ENCODE measurements around the gene NEK9.

Gene NEK9

DNA sequence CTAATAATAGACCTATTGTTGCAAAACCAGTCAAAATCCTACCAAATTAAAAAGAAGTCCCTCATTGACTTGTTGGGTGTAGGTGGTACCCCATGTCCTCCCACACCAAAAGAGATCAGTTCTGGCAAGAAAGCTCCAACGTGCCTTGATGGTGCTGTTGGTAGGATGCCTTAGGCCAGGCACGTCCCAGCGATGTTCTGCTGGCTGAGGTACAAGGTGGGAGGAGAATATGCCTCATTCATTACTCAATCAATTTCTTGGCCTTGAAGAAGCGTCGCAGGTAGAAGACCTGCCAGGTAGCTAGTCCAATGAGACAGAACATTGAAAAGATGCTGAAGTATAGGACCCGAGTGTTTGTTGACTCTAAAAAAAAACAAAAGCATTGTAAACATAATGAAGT lies 7.8 kb upstream of the NEK9 start:
- Histone ChIP-seq H3K36me3 (ENCODE audit: low read length) (peaks cover 16% of the 10 kb centered on the region; the same call in 1 of the 2 replicates), H3K27me3 (ENCODE audit: low read length) (no peaks in the 10 kb centered on the region), H3K9me2 (replicated peaks; ENCODE audit: insufficient read depth, low read length) (no peaks in the 10 kb centered on the region), H3K4me2 (ENCODE audit: low read depth, low read length, poor library complexity, severe bottlenecking) (no peak overlapping the region), H3K4me3 (ENCODE audit: insufficient read depth, low read length, poor library complexity, severe bottlenecking) (no peak overlapping the region), H3K27ac (ENCODE audit: low read depth, low read length) (no peak overlapping the region), H3F3A (ENCODE audit: insufficient read depth) (peaks cover 23% of the 10 kb centered on the region), H3K9me3 (ENCODE audit: insufficient read depth, low read length) (no peaks in the 10 kb centered on the region), H3K9ac (ENCODE audit: low read length) (no peak overlapping the region), H2AFZ (ENCODE audit: low read depth, low read length, severe bottlenecking) (no peak overlapping the region), H3K79me2 (ENCODE audit: insufficient read depth, low read length) (peaks cover 10% of the 10 kb centered on the region; the same call in 1 of the 2 replicates), H4K20me1 (ENCODE audit: low read depth, low read length) (peaks cover 3% of the 10 kb centered on the region; the same call in 1 of the 2 replicates)
- TF ChIP-seq, protein P1, sequence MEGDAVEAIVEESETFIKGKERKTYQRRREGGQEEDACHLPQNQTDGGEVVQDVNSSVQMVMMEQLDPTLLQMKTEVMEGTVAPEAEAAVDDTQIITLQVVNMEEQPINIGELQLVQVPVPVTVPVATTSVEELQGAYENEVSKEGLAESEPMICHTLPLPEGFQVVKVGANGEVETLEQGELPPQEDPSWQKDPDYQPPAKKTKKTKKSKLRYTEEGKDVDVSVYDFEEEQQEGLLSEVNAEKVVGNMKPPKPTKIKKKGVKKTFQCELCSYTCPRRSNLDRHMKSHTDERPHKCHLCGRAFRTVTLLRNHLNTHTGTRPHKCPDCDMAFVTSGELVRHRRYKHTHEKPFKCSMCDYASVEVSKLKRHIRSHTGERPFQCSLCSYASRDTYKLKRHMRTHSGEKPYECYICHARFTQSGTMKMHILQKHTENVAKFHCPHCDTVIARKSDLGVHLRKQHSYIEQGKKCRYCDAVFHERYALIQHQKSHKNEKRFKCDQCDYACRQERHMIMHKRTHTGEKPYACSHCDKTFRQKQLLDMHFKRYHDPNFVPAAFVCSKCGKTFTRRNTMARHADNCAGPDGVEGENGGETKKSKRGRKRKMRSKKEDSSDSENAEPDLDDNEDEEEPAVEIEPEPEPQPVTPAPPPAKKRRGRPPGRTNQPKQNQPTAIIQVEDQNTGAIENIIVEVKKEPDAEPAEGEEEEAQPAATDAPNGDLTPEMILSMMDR (IDR thresholded peaks at IDR 0.05; ENCODE audit: insufficient read depth, low read length, poor library complexity, severe bottlenecking) = no peak

DNA sequence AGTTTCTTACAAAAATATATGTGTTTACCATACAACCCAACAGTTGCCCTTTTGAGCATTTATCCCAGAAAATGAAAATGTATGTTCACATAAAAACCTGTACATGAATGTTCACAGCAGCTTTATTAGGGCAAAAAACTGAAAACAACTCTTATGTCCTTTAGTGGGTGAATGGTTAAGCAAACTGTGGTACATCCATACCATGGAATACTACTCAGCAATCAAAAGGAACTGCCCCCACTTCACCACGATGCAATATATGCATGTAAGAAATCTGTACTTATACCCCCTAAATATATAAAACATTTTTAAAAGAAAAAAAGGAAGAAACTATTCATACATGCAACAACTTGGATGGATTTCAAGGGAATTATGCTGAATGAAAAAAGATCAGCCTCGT lies 6.7 kb upstream of the NEK9 start:
- Histone ChIP-seq H3K9me3 (ENCODE audit: insufficient read depth, low read length) (no peaks in the 10 kb centered on the region), H3K36me3 (ENCODE audit: low read length) (peaks cover 16% of the 10 kb centered on the region; the same call in 1 of the 2 replicates), H3K4me2 (ENCODE audit: low read depth, low read length, poor library complexity, severe bottlenecking) (no peak overlapping the region), H4K20me1 (ENCODE audit: low read depth, low read length) (peaks cover 3% of the 10 kb centered on the region; the same call in 1 of the 2 replicates), H3K9me2 (replicated peaks; ENCODE audit: insufficient read depth, low read length) (no peaks in the 10 kb centered on the region), H3K27me3 (ENCODE audit: low read length) (no peaks in the 10 kb centered on the region), H2AFZ (ENCODE audit: low read depth, low read length, severe bottlenecking) (no peak overlapping the region), H3K27ac (ENCODE audit: low read depth, low read length) (no peak overlapping the region), H3K4me3 (ENCODE audit: insufficient read depth, low read length, poor library complexity, severe bottlenecking) (no peak overlapping the region), H3K9ac (ENCODE audit: low read length) (no peak overlapping the region), H3F3A (ENCODE audit: insufficient read depth) (peaks cover 23% of the 10 kb centered on the region), H3K79me2 (ENCODE audit: insufficient read depth, low read length) (0 out of 2 replicates have a peak, but pooled peaks cover 4% of the 10 kb centered on the region)
- TF ChIP-seq, protein P1 (IDR thresholded peaks at IDR 0.05; ENCODE audit: insufficient read depth, low read length, poor library complexity, severe bottlenecking) = no peak
- TF ChIP-seq EZH2phosphoT487 (conservative IDR thresholded peaks at IDR 0.05; ENCODE audit: low read length) = no peak

DNA sequence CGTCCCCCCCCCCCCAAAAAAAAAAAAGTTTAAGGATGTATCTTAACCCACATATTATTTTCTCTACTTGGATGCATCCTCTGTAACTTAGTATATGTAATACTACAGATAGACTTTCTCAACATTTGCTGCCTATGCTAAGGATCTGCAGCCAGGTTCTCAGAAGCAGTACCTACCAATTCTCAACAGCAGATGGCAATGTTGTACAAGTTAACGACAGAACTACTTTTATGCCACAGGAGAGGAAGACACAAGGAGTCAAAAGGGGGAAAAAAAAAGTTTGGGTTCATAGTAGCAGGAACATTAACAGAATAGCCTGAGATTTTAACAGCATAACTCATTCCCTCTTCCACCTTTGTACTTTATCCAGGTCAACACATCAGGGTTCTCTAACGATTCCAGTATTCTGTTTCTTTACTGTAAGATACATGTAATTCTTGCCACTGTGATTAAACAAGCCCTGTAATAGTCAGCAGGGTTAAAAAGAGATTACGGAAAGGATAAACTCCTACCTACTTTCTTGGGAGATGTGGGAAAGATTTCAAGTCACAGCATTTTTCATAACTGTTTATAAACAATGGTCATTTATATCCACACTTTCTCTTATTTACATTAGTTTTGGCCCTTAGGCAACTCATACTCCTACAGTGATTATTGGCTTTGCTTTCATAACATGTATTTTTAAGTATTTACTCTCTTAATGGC lies 5.7 kb upstream of the NEK9 start:
- TF ChIP-seq EZH2phosphoT487 (conservative IDR thresholded peaks at IDR 0.05; ENCODE audit: low read length) = no peak
- TF ChIP-seq, protein P1 (IDR thresholded peaks at IDR 0.05; ENCODE audit: insufficient read depth, low read length, poor library complexity, severe bottlenecking) = peak; percentile 63
- Histone ChIP-seq H2AFZ (ENCODE audit: low read depth, low read length, severe bottlenecking) (no peak overlapping the region), H3K4me3 (ENCODE audit: insufficient read depth, low read length, poor library complexity, severe bottlenecking) (no peak overlapping the region), H3K36me3 (ENCODE audit: low read length) (peaks cover 16% of the 10 kb centered on the region; the same call in 1 of the 2 replicates), H3K27ac (ENCODE audit: low read depth, low read length) (no peak overlapping the region), H3K4me2 (ENCODE audit: low read depth, low read length, poor library complexity, severe bottlenecking) (no peak overlapping the region), H3K9me3 (ENCODE audit: insufficient read depth, low read length) (no peaks in the 10 kb centered on the region), H3K79me2 (ENCODE audit: insufficient read depth, low read length) (peaks cover 8% of the 10 kb centered on the region; the same call in 1 of the 2 replicates), H3F3A (ENCODE audit: insufficient read depth) (peaks cover 23% of the 10 kb centered on the region), H3K9me2 (replicated peaks; ENCODE audit: insufficient read depth, low read length) (no peaks in the 10 kb centered on the region), H3K27me3 (ENCODE audit: low read length) (no peaks in the 10 kb centered on the region), H4K20me1 (ENCODE audit: low read depth, low read length) (0 out of 2 replicates have a peak, but pooled peaks cover 3% of the 10 kb centered on the region), H3K9ac (ENCODE audit: low read length) (no peak overlapping the region)

Measured in SU-DHL-6 (cell line).